HepG2 (cell line): ENCODE data around the gene SETD7. TPM values are rescaled to one million over a fixed set of nuclear protein-coding genes. Genes with fewer than 3 reads are reported as not detected.

ENCODE experiments used
- ATAC-seq: fragments of 200-7000 bp; cut with Tn5 transposase; 3 replicates; pipeline ENCODE4 v1.9.1; 2020; ENCODE audit warnings: mild to moderate bottlenecking, moderate library complexity
- BruUV-seq: library from RNA; stranded (reverse); fragments of 400-500 nt; replicated peaks from 2 replicates; lab custom pipeline; 2021; lab: Mats Ljungman, UMichigan
- CTCF ChIA-PET: fragments of 300-600 bp; formaldehyde crosslinking; extraction: SDS; loops from one replicate; lab custom pipeline; 2021; ENCODE audit warnings: low total read pairs, inconsistent platforms, low intra/inter-chr PET ratio; lab: Yijun Ruan, JAX
- POLR2A ChIA-PET: fragments of 350-600 bp; sonication (Branson Sonifier 250); formaldehyde crosslinking; loops from one replicate; lab custom pipeline; 2020; ENCODE audit warnings: antibody characterized with exemption, inconsistent platforms; lab: Yijun Ruan, JAX
- DNase-seq: peaks from one replicate; pipeline ENCODE4 v3.0.0-alpha.2; 2015; ENCODE audit warnings: low spot score
- FAIRE-seq: peaks from 3 replicates; lab custom pipeline; 2011; peaks lifted over from hg19 to GRCh38; lab: Jason Lieb, UNC
- H2AFZ ChIP-seq: one replicate; pipeline ENCODE4 v1.6.1; 2011; ENCODE audit warnings: low read length, inconsistent platforms
- H3K27ac ChIP-seq: fragments of 300-600 bp; 3 replicates; pipeline ENCODE4 v1.8.0; 2011; ENCODE audit warnings: mixed run types, mild to moderate bottlenecking, mixed read lengths, low read length, inconsistent platforms; ENCODE audit not compliant: insufficient read depth; ENCODE audit errors: extremely low read length
- H3K27me3 ChIP-seq, 2 experiments: fragments of 200-600 bp in 1 of 2; 2 replicates in 1 of 2; 3 replicates in 1 of 2; pipeline versions ENCODE4 v1.6.0 to v1.8.0; 2011; ENCODE audit warnings: low read length in 2 of 2, mild to moderate bottlenecking in 2 of 2, moderate library complexity in 2 of 2, inconsistent platforms in 1 of 2; ENCODE audit not compliant: insufficient read depth in 2 of 2, control insufficient read depth in 1 of 2
- H3K36me3 ChIP-seq, 2 experiments: fragments of 200-600 bp in 1 of 2; replicated peaks in 1 of 2; 2 replicates in 1 of 2; 3 replicates in 1 of 2; pipeline versions ENCODE4 v1.5.1 to v1.8.0; 2011; ENCODE audit warnings: low read length in 2 of 2, inconsistent platforms in 1 of 2; ENCODE audit not compliant: insufficient read depth in 2 of 2, control insufficient read depth in 1 of 2
- H3K4me1 ChIP-seq: 2 replicates; pipeline ENCODE4 v1.5.1; 2012; ENCODE audit warnings: low read length, inconsistent platforms; ENCODE audit not compliant: insufficient read depth
- H3K4me2 ChIP-seq: 2 replicates; pipeline ENCODE4 v1.6.0; 2011; ENCODE audit warnings: low read depth, low read length, inconsistent platforms
- H3K4me3 ChIP-seq, 3 experiments: fragments of 200-600 bp in 1 of 3; sonication (generic), shearing (Covaris generic) in 1 of 3; replicated peaks in 1 of 3; 2 replicates each; pipeline ENCODE4 v1.5.1; 2011 to 2016; ENCODE audit warnings: low read length in 3 of 3, inconsistent platforms in 2 of 3, low read depth in 2 of 3, mild to moderate bottlenecking in 2 of 3, control low read depth in 1 of 3, mixed read lengths in 1 of 3; ENCODE audit not compliant: insufficient read depth in 1 of 3
- H3K79me2 ChIP-seq: one replicate; pipeline ENCODE4 v1.6.1; 2011; ENCODE audit warnings: low read length, inconsistent platforms; ENCODE audit not compliant: insufficient read depth
- H3K9ac ChIP-seq: 2 replicates; pipeline ENCODE4 v1.6.0; 2011; ENCODE audit warnings: mild to moderate bottlenecking, low read depth, low read length, inconsistent platforms; ENCODE audit not compliant: insufficient read depth
- H3K9me3 ChIP-seq: 2 replicates; pipeline ENCODE4 v1.5.1; 2012; ENCODE audit warnings: mild to moderate bottlenecking, low read length
- H4K20me1 ChIP-seq: 2 replicates; pipeline ENCODE4 v1.6.0; 2011; ENCODE audit warnings: inconsistent platforms, mild to moderate bottlenecking, low read length, moderate library complexity; ENCODE audit not compliant: insufficient read depth
- BRCA1 ChIP-seq: sonication (generic); formaldehyde crosslinking; IDR thresholded peaks from 2 replicates; pipeline ENCODE4 v1.4.0; 2020; ENCODE audit warnings: missing genetic modification reagents
- GFI1 ChIP-seq: sonication (generic); formaldehyde crosslinking; IDR thresholded peaks from 2 replicates; pipeline ENCODE4 v1.5.0; 2020; ENCODE audit warnings: missing genetic modification reagents, mild to moderate bottlenecking, borderline replicate concordance
- GPN1 ChIP-seq: sonication (generic); formaldehyde crosslinking; IDR thresholded peaks from 2 replicates; pipeline ENCODE4 v1.5.1; 2020; ENCODE audit warnings: missing genetic modification reagents, borderline replicate concordance
- GZF1 ChIP-seq: sonication (generic); formaldehyde crosslinking; IDR thresholded peaks from 2 replicates; pipeline ENCODE4 v1.5.1; 2020; ENCODE audit warnings: mild to moderate bottlenecking, missing genetic modification reagents
- HCFC1 ChIP-seq: fragments of 150-350 bp; IDR thresholded peaks from 2 replicates; pipeline ENCODE4 v1.6.1; 2014; ENCODE audit warnings: low read depth, low read length
- HES4 ChIP-seq: sonication (generic); formaldehyde crosslinking; IDR thresholded peaks from 2 replicates; pipeline ENCODE4 v1.9.0; 2021; ENCODE audit warnings: mild to moderate bottlenecking, missing genetic modification reagents, borderline replicate concordance
- HNRNPLL ChIP-seq: fragments of 200-400 bp; formaldehyde crosslinking; IDR thresholded peaks from 2 replicates; pipeline ENCODE4 v1.6.1; 2017; ENCODE audit warnings: mild to moderate bottlenecking, low read depth, low read length; ENCODE audit not compliant: poor library complexity, severe bottlenecking
- NCOA5 ChIP-seq: sonication (generic); formaldehyde crosslinking; IDR thresholded peaks from 2 replicates; pipeline ENCODE4 v1.4.0; 2020; ENCODE audit warnings: missing genetic modification reagents
- NFYC ChIP-seq: IDR thresholded peaks from 2 replicates; pipeline ENCODE4 v1.6.1; 2016; ENCODE audit warnings: missing genetic modification reagents, missing compliant biosample characterization
- POLR2G ChIP-seq: fragments of 200-400 bp; formaldehyde crosslinking; IDR thresholded peaks from 2 replicates; pipeline ENCODE4 v1.6.1; 2018; ENCODE audit warnings: mild to moderate bottlenecking, low read depth, low read length, moderate library complexity
- TAF15 ChIP-seq: fragments of 200-400 bp; formaldehyde crosslinking; IDR thresholded peaks from one replicate; pipeline ENCODE4 v1.6.1; 2018; ENCODE audit warnings: mild to moderate bottlenecking, low read depth, low read length; ENCODE audit not compliant: poor library complexity, severe bottlenecking
- TGIF2 ChIP-seq: IDR thresholded peaks from 2 replicates; pipeline ENCODE4 v1.6.1; 2016; ENCODE audit warnings: control low read depth, missing compliant biosample characterization
- ZNF224 ChIP-seq: sonication (generic); formaldehyde crosslinking; IDR thresholded peaks from 2 replicates; pipeline ENCODE4 v1.5.0; 2020; ENCODE audit warnings: mild to moderate bottlenecking, missing genetic modification reagents
- ZNF296 ChIP-seq: sonication (generic); formaldehyde crosslinking; conservative IDR thresholded peaks from 2 replicates; pipeline ENCODE4 v1.5.0; 2020; ENCODE audit warnings: mild to moderate bottlenecking, missing genetic modification reagents
- ZNF331 ChIP-seq: sonication (generic); formaldehyde crosslinking; IDR thresholded peaks from 2 replicates; pipeline ENCODE4 v1.4.0; 2020; ENCODE audit warnings: missing genetic modification reagents
- ZNF33A ChIP-seq: sonication (generic); formaldehyde crosslinking; IDR thresholded peaks from 2 replicates; pipeline ENCODE4 v1.5.1; 2020; ENCODE audit warnings: missing genetic modification reagents, mild to moderate bottlenecking, moderate library complexity, borderline replicate concordance
- ZNF567 ChIP-seq: sonication (generic); formaldehyde crosslinking; IDR thresholded peaks from 2 replicates; pipeline ENCODE4 v1.8.1; 2023; ENCODE audit warnings: mild to moderate bottlenecking, missing genetic modification reagents, borderline replicate concordance
- WGBS: methylation state at CpG from one replicate; pipeline ENCODE4 v1.1.6; 2017; ENCODE audit warnings: low lambda C conversion rate; 5-methylcytosine and 5-hydroxymethylcytosine counted together
- in situ Hi-C: cut with HindIII; loops from 2 replicates; pipeline ENCODE4 v1.10.0; 2017; ENCODE audit warnings: low pct_unique_long_range_greater_than_20kb; ENCODE audit not compliant: extremely low pct_ligation_motif_present
- intact Hi-C: fragments of 100-400 bp; cut with micrococcal nuclease; formaldehyde crosslinking; loops from one replicate; pipeline ENCODE4 v1.10.0; 2022; ENCODE audit not compliant: unreplicated experiment
- polyA plus RNA-seq, 8 experiments: library from polyadenylated mRNA; depleted of rRNA in 3 of 8; stranded (reverse) in 7 of 8; unstranded in 1 of 8; fragments of >200 nt; fragmentation: Illumina TruSeq in 4 of 8; extraction: Trizol in 4 of 8; gene quantifications; 2 replicates each; pipeline versions ENCODE4 v1.2.1 to v1.2.3, GENCODE V29; 2011 to 2016; ENCODE audit warnings: low read depth in 4 of 8, missing spikeins in 1 of 8, mixed read lengths in 1 of 8; ENCODE audit not compliant: insufficient read depth in 1 of 8
- total RNA-seq, 5 experiments: library from RNA; depleted of rRNA; stranded (reverse); fragments of >200 nt; fragmentation: Illumina TruSeq; extraction: Trizol; gene quantifications; 2 replicates each; pipeline ENCODE4 v1.2.3, GENCODE V29; 2016; ENCODE audit warnings: low read depth in 1 of 5
- TF ChIP-seq, protein P1 (sequence below): sonication (generic); formaldehyde crosslinking; IDR thresholded peaks from 2 replicates; pipeline ENCODE4 v1.5.1; 2020; ENCODE audit warnings: mild to moderate bottlenecking, missing genetic modification reagents, moderate library complexity
- TF ChIP-seq, protein P2 (sequence below): sonication (generic); formaldehyde crosslinking; IDR thresholded peaks from 2 replicates; pipeline ENCODE4 v1.4.0; 2020; ENCODE audit warnings: missing genetic modification reagents
- TF ChIP-seq, protein P3 (sequence below): sonication (generic); formaldehyde crosslinking; IDR thresholded peaks from 2 replicates; pipeline ENCODE4 v1.5.1; 2020; ENCODE audit warnings: mild to moderate bottlenecking, missing genetic modification reagents, borderline replicate concordance

SETD7 gene
- total and polyA plus RNA-seq, 2 of the 13 experiments (the other 11 are each of a cell fraction or from before 2014, with no cell fraction given), result 0.08 to 0.22 TPM

DNA sequence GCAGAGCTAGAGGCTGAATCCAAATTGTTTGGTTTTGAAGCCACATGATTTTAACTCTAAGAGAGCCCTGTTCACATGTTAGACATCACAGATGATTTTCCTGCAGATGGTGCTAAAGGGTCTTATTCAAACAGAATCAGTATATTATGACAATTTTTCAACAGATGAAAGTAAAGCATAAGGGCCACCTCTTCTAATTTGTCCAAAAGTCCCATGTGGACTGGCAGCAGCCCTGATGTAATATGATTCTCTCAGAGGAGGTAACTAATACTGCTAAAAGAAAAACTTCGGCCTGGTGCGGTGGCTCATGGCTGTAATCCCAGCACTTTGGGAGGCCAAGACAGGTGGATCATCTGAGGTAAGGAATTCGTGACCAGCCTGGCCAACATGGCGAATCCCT, 26.0 kb upstream of the SETD7 start:
- ATAC-seq, result no peak
- H3K9me3 ChIP-seq, result no peaks in the 10 kb centered on the region
- H3K4me2 ChIP-seq, result no peak overlapping the region
- H3K79me2 ChIP-seq, result no peaks in the 10 kb centered on the region
- no peaks in the 10 kb centered on the region for H4K20me1 ChIP-seq
- CTCF ChIA-PET, result no interaction called here
- 50% methylated on average over 4 of the region's 4 CpGs for WGBS
- no peak overlapping the region for H2AFZ ChIP-seq
- no peak for DNase-seq
- in situ Hi-C loops, result no loop called here
- no peak overlapping the region for H3K4me3 ChIP-seq
- H3K9ac ChIP-seq, result no peak overlapping the region
- no peaks in the 10 kb centered on the region for H3K27me3 ChIP-seq
- no peaks in the 10 kb centered on the region for H3K36me3 ChIP-seq
- TF ChIP-seq GZF1 (CRISPR knock-in tag) (no peak), POLR2G (no peak), ZNF567 (CRISPR knock-in tag) (no peak), GFI1 (CRISPR knock-in tag) (no peak), HES4 (CRISPR knock-in tag) (no peak), HNRNPLL (no peak), NCOA5 (CRISPR knock-in tag) (no peak), ZNF331 (CRISPR knock-in tag) (no peak), BRCA1 (CRISPR knock-in tag) (no peak), NFYC (CRISPR knock-in tag) (no peak), ZNF33A (no peak), ZNF296 (CRISPR knock-in tag) (no peak), GPN1 (CRISPR knock-in tag) (no peak), TGIF2 (no peak), HCFC1 (no peak), ZNF224 (no peak), TAF15 (no peak)
- TF ChIP-seq, protein P1, sequence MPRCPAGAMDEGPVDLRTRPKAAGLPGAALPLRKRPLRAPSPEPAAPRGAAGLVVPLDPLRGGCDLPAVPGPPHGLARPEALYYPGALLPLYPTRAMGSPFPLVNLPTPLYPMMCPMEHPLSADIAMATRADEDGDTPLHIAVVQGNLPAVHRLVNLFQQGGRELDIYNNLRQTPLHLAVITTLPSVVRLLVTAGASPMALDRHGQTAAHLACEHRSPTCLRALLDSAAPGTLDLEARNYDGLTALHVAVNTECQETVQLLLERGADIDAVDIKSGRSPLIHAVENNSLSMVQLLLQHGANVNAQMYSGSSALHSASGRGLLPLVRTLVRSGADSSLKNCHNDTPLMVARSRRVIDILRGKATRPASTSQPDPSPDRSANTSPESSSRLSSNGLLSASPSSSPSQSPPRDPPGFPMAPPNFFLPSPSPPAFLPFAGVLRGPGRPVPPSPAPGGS (CRISPR knock-in tag), result no peak
- TF ChIP-seq, protein P2, sequence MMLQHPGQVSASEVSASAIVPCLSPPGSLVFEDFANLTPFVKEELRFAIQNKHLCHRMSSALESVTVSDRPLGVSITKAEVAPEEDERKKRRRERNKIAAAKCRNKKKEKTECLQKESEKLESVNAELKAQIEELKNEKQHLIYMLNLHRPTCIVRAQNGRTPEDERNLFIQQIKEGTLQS (CRISPR knock-in tag), result no peak
- TF ChIP-seq, protein P3, sequence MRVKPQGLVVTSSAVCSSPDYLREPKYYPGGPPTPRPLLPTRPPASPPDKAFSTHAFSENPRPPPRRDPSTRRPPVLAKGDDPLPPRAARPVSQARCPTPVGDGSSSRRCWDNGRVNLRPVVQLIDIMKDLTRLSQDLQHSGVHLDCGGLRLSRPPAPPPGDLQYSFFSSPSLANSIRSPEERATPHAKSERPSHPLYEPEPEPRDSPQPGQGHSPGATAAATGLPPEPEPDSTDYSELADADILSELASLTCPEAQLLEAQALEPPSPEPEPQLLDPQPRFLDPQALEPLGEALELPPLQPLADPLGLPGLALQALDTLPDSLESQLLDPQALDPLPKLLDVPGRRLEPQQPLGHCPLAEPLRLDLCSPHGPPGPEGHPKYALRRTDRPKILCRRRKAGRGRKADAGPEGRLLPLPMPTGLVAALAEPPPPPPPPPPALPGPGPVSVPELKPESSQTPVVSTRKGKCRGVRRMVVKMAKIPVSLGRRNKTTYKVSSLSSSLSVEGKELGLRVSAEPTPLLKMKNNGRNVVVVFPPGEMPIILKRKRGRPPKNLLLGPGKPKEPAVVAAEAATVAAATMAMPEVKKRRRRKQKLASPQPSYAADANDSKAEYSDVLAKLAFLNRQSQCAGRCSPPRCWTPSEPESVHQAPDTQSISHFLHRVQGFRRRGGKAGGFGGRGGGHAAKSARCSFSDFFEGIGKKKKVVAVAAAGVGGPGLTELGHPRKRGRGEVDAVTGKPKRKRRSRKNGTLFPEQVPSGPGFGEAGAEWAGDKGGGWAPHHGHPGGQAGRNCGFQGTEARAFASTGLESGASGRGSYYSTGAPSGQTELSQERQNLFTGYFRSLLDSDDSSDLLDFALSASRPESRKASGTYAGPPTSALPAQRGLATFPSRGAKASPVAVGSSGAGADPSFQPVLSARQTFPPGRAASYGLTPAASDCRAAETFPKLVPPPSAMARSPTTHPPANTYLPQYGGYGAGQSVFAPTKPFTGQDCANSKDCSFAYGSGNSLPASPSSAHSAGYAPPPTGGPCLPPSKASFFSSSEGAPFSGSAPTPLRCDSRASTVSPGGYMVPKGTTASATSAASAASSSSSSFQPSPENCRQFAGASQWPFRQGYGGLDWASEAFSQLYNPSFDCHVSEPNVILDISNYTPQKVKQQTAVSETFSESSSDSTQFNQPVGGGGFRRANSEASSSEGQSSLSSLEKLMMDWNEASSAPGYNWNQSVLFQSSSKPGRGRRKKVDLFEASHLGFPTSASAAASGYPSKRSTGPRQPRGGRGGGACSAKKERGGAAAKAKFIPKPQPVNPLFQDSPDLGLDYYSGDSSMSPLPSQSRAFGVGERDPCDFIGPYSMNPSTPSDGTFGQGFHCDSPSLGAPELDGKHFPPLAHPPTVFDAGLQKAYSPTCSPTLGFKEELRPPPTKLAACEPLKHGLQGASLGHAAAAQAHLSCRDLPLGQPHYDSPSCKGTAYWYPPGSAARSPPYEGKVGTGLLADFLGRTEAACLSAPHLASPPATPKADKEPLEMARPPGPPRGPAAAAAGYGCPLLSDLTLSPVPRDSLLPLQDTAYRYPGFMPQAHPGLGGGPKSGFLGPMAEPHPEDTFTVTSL (CRISPR knock-in tag), result no peak
- no peak for FAIRE-seq
- H3K4me1 ChIP-seq, result no peaks in the 10 kb centered on the region
- BruUV-seq, result no TSS peak
- intact Hi-C loops, result no loop called here
- POLR2A ChIA-PET, result no interaction called here
- no peak overlapping the region for H3K27ac ChIP-seq
